HL-60/S4 treated with phorbol 12-myristate 13-acetate at 8.2 ng/mL for 4 days and 3 days (cell line): Measurements from ENCODE around the gene BCORL1.

Experiments used
- in situ Hi-C: fragments of 300-500 bp; cut with MboI; formaldehyde crosslinking; loops from 2 replicates; pipeline ENCODE4 v1.15.0; 2022; ENCODE audit warnings: low sequenced_read_pairs

Gene BCORL1

GRCh38 chrX:130085551-130086446, 103.4 kb downstream of the BCORL1 start:
- in situ Hi-C loops, result no loop called here

- in situ Hi-C loops, result no loop called here
Measured at GRCh38 chrX:130086447-130087206, 104.2 kb downstream of the BCORL1 start.

- in situ Hi-C loops, result no loop called here
Measured at GRCh38 chrX:130090364-130090763, 107.9 kb downstream of the BCORL1 start.

DNA sequence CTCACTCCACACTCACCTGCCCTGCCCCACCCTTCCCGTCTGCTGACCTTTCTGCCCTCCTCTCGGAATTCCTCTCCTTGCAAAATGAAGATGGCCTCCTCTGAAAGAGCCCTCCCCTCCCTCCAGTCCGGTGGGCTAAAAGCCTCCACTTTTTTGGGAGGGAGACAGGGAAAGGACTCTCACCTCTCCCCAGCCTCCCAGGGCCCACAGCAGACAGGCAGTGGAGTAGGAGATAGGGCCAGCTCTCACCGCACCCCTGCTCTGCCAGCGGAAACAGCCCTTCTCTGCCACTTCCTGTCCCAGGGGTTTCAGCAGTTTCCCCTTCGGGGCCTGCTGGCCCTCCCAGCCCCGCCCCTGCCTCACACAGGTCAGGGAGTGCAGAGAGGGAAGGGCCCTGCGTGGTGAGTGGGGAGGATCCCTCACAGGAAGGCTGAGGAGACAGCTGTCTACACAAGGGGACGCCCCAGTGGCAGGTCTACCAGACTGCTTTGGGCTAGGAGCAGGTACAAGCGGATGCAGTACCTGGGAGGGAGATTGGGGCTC, 109.6 kb downstream of the BCORL1 start:
- in situ Hi-C loops, result no loop called here

- in situ Hi-C loops, result no loop called here
Measured at GRCh38 chrX:130093271-130093670, 110.8 kb downstream of the BCORL1 start.

GRCh38 chrX:130094696-130095095, 112.3 kb downstream of the BCORL1 start:
- in situ Hi-C loops, result no loop called here

- in situ Hi-C loops, result no loop called here
Measured at GRCh38 chrX:130095249-130096030, 113.0 kb downstream of the BCORL1 start.

- in situ Hi-C loops, result no loop called here
Measured at GRCh38 chrX:130097507-130098209, 115.2 kb downstream of the BCORL1 start.

DNA sequence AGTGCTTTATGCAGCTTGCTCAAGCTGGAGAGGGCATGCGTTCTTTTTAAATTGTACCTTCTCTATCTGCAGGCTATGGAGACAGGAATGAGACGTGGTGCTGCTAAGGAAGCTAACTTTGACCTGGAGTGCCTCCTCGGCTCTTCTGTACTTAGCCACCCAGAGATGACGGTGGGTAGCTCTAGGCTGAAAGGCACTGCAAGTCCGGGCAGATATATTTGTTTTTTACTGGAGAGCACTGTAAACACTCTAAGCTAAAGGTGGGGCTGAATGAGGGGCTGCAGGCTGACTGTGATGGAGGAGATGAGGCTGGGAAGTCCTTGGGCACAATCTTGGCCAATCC, 115.7 kb downstream of the BCORL1 start:
- in situ Hi-C loops, result no loop called here

- in situ Hi-C loops, result no loop called here
Measured at GRCh38 chrX:130100180-130100579, 117.7 kb downstream of the BCORL1 start.

DNA sequence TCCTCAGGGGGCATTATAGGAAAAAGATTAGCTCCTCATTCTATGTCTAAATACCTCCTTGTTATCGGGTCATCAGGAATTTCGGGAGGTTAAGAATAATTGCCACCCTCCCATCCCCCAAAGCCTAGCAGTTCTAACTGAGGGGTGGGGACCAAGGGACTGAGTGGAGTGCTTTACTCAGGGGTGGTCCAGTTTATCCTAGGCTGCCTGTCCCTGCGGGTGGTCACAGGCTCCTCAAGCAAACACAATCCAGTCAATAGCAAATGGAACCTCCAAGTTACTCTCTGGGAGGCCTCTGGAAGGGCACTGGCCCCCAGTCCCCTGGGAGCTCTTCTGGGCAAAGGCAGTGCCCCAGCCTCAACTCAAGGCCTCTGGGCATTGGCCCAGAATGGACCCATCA, 121.2 kb downstream of the BCORL1 start:
- in situ Hi-C loops, result no loop called here

DNA sequence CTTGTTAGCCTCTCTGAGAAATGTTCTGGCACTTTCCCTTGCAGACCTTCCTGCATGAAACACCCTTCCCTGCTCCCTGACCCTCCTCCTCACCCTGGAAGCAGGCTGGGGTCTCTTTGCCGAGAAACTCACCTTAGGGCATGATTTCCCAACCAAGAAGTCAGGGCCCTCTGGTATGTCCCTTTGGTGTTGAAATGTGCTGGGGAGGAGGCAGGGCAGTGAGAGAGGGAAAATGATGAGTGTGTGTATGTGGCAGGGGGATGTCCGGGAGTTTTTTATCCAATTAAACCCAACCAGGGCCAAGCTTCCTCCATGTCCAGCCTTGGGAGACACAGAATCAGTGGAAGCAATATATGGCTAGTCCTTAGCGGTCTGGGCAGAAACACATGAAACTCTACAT, 122.8 kb downstream of the BCORL1 start:
- in situ Hi-C loops, result no loop called here

DNA sequence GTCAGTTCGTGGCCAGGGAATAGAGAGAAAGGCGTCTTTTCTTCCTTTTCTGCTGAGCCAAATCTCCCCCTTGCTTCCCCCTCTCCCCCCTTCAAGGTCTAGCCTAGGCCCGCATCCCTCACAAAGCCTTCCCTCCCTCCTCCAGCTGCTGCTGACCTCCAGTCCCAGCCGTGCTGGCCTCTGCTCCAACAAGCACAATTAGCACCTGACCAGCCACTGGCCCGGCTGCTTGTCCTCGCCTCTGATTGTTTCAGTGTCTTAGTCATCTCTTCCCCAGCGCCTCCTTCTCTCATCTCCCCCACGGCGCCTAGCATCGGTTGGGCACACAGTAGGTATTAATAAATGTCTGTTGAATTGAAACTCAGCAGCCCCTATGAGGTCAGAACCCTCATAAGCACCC, 123.6 kb downstream of the BCORL1 start:
- in situ Hi-C loops, result no loop called here
